AG10803 (cell line): ENCODE data around the gene PDILT.

Experiments used
- DNase-seq: peaks from one replicate; pipeline ENCODE4 v3.0.0; 2010; ENCODE audit warnings: low read depth
- H3K4me3 ChIP-seq: 2 replicates; pipeline ENCODE4 v1.5.1; 2011; ENCODE audit warnings: mild to moderate bottlenecking, low read length, control low read depth
- CTCF ChIP-seq: conservative IDR thresholded peaks from 2 replicates; pipeline ENCODE4 v1.5.1; 2011; ENCODE audit warnings: mild to moderate bottlenecking, low read length, control low read depth, inconsistent platforms

The PDILT gene

DNA sequence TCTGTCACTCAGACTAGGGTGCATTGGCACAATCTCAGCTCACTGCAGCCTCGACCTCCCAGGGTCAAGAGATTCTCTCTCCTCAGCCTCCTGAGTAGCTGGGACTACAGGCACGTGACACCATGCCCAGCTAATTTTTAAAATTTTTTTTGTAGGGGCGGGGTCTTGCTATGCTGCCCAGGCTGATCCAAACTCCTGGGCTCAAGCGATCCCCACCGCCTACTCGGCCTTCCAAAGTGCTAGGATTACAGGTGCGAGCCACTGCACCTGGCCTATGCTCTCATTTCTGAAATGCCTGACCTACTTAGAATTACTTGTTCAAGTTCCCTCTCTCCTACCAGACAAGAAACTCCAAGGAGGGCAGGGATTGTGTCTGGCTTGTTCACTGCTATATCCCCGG lies 72.1 kb downstream of the PDILT start:
- no peak for TF ChIP-seq CTCF
- DNase-seq, result no peak
- H3K4me3 ChIP-seq, result no peak overlapping the region

- no peak for DNase-seq
- TF ChIP-seq CTCF, result no peak
- H3K4me3 ChIP-seq, result no peak overlapping the region
Observed at GRCh38 chr16:20331635-20332034, 72.9 kb downstream of the PDILT start.

DNA sequence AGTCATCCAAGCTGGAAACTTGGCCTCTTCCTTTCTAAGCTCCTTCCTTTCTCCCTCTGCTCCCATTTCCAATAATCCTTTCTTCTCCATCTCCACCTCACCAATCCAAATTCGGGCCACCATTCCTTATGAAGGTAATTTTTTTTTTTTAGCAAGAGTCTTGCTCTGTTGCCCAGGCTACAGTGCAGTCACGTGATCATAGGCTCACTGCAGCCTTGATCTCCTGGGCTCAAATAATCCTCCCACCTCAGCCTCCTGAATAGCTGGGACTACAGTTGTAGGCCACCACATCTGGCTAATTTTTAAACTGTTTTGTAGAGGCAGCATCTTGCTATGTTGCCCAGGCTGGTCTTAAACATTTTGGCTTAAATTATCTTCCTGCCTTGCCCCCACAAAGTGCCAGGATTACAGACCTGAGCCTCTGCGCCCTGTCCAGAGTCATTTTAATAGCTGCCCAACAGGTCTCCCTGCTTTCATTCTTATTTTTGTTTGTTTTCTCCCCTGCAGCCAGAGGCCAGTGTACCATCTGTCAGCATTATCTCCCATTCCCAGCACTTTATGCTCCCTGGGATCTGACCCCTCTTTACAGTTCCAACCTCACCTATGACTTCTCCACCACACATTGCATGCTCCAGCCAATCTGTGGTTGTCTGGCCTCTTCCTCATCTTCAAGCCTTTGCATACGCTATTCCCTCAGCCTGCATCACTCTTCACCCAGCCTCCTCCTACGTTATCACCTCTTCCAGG lies 75.0 kb downstream of the PDILT start:
- DNase-seq, result no peak
- TF ChIP-seq CTCF, result no peak
- H3K4me3 ChIP-seq, result no peak overlapping the region

GRCh38 chr16:20327444-20328041 lies 77.0 kb downstream of the PDILT start, which contains the start of gene GP2:
TSS of gene GP2 (minus strand) at chr16:20327513. CDS start at chr16:20326431, 1,082 bp downstream.
- TF ChIP-seq CTCF, result no peak
- no peak for DNase-seq
- no peak within 1 kb of the TSS for H3K4me3 ChIP-seq

GRCh38 chr16:20326321-20326720 lies 78.2 kb downstream of the PDILT start:
- DNase-seq, result no peak
- H3K4me3 ChIP-seq, result no peak overlapping the region
- TF ChIP-seq CTCF, result no peak

- TF ChIP-seq CTCF, result no peak
- no peak for DNase-seq
- no peak overlapping the region for H3K4me3 ChIP-seq
Observed at GRCh38 chr16:20325005-20325404, 79.5 kb downstream of the PDILT start.

GRCh38 chr16:20323591-20324117 lies 80.9 kb downstream of the PDILT start:
- H3K4me3 ChIP-seq, result no peak overlapping the region
- no peak for DNase-seq
- no peak for TF ChIP-seq CTCF
